ENCODE results near the gene TENM4. TPM values are rescaled to one million over a fixed set of nuclear protein-coding genes. Genes with fewer than 3 reads are reported as not detected.

TENM4 gene
- polyA plus RNA-seq, 1 donor from 2014 or later: 16.8 TPM

- H3K9me3 ChIP-seq (ENCODE audit: low read length): no peaks in the 10 kb centered on the region
- no peak overlapping the region for H2AFZ ChIP-seq (ENCODE audit: low read depth, low read length)
- H3K79me2 ChIP-seq (replicated peaks; ENCODE audit: insufficient read depth, low read length): no peaks in the 10 kb centered on the region
- H3K27me3 ChIP-seq (ENCODE audit: insufficient read depth, low read depth, low read length): no peaks in the 10 kb centered on the region
- no peaks in the 10 kb centered on the region for H3K36me3 ChIP-seq (ENCODE audit: insufficient read depth, low read length)
- TF ChIP-seq REST (IDR thresholded peaks at IDR 0.05; ENCODE audit: borderline replicate concordance): no peak
- no peak overlapping the region for H3K4me2 ChIP-seq (ENCODE audit: low read length)
- H3K9me2 ChIP-seq (ENCODE audit: insufficient read depth, low read length): no peaks in the 10 kb centered on the region
- H3F3A ChIP-seq (ENCODE audit: insufficient read depth, low read length, poor library complexity, severe bottlenecking): no peaks in the 10 kb centered on the region
- H3K4me3 ChIP-seq (ENCODE audit: low read length): no peak overlapping the region
- no peak overlapping the region for H3K9ac ChIP-seq (ENCODE audit: low read length)
- no peak overlapping the region for H3K27ac ChIP-seq (ENCODE audit: low read length)
- no peaks in the 10 kb centered on the region for H4K20me1 ChIP-seq (ENCODE audit: insufficient read depth)
Observed at GRCh38 chr11:78985663-78986062, 455.2 kb downstream of the TENM4 start.

- Histone ChIP-seq H3K79me2 (replicated peaks; ENCODE audit: insufficient read depth, low read length) (no peaks in the 10 kb centered on the region), H4K20me1 (ENCODE audit: insufficient read depth) (no peaks in the 10 kb centered on the region), H3K4me3 (ENCODE audit: low read length) (no peak overlapping the region), H3K9ac (ENCODE audit: low read length) (no peak overlapping the region), H2AFZ (ENCODE audit: low read depth, low read length) (no peak overlapping the region), H3K9me3 (ENCODE audit: low read length) (no peaks in the 10 kb centered on the region), H3K27me3 (ENCODE audit: insufficient read depth, low read depth, low read length) (no peaks in the 10 kb centered on the region), H3K27ac (ENCODE audit: low read length) (no peak overlapping the region), H3K4me2 (ENCODE audit: low read length) (no peak overlapping the region), H3F3A (ENCODE audit: insufficient read depth, low read length, poor library complexity, severe bottlenecking) (no peaks in the 10 kb centered on the region), H3K9me2 (ENCODE audit: insufficient read depth, low read length) (no peaks in the 10 kb centered on the region), H3K36me3 (ENCODE audit: insufficient read depth, low read length) (no peaks in the 10 kb centered on the region)
- TF ChIP-seq TAF1 (IDR thresholded peaks at IDR 0.05; ENCODE audit: low read depth) (no peak), EP300 (conservative IDR thresholded peaks at IDR 0.05; ENCODE audit: poor library complexity, severe bottlenecking) (no peak), CTCF (IDR thresholded peaks at IDR 0.05; ENCODE audit: poor library complexity, severe bottlenecking) (no peak), POLR2AphosphoS5 (IDR thresholded peaks at IDR 0.05) (no peak), SMC3 (conservative IDR thresholded peaks at IDR 0.05; ENCODE audit: poor library complexity) (no peak), EZH2 (IDR thresholded peaks at IDR 0.05; ENCODE audit: borderline replicate concordance, insufficient read depth, low read length, poor library complexity, severe bottlenecking) (no peak), RAD21 (conservative IDR thresholded peaks at IDR 0.05) (no peak), MXI1 (conservative IDR thresholded peaks at IDR 0.05; ENCODE audit: poor library complexity, severe bottlenecking) (no peak)
Observed at GRCh38 chr11:78982473-78982872, 458.4 kb downstream of the TENM4 start.

GRCh38 chr11:78981153-78981552 lies 459.7 kb downstream of the TENM4 start:
- Histone ChIP-seq H3K4me2 (ENCODE audit: low read length) (no peak overlapping the region), H2AFZ (ENCODE audit: low read depth, low read length) (no peak overlapping the region), H3K9me3 (ENCODE audit: low read length) (no peaks in the 10 kb centered on the region), H3K27me3 (ENCODE audit: insufficient read depth, low read depth, low read length) (no peaks in the 10 kb centered on the region), H3K9ac (ENCODE audit: low read length) (no peak overlapping the region), H4K20me1 (ENCODE audit: insufficient read depth) (no peaks in the 10 kb centered on the region), H3K79me2 (replicated peaks; ENCODE audit: insufficient read depth, low read length) (no peaks in the 10 kb centered on the region), H3K4me3 (ENCODE audit: low read length) (no peak overlapping the region), H3K27ac (ENCODE audit: low read length) (no peak overlapping the region), H3K9me2 (ENCODE audit: insufficient read depth, low read length) (no peaks in the 10 kb centered on the region), H3K36me3 (ENCODE audit: insufficient read depth, low read length) (no peaks in the 10 kb centered on the region), H3F3A (ENCODE audit: insufficient read depth, low read length, poor library complexity, severe bottlenecking) (no peaks in the 10 kb centered on the region)
- TF ChIP-seq EP300 (conservative IDR thresholded peaks at IDR 0.05; ENCODE audit: poor library complexity, severe bottlenecking): no peak
- TF ChIP-seq POLR2AphosphoS5 (IDR thresholded peaks at IDR 0.05): no peak
- TF ChIP-seq REST (IDR thresholded peaks at IDR 0.05; ENCODE audit: borderline replicate concordance): no peak
- no peak for TF ChIP-seq SMC3 (conservative IDR thresholded peaks at IDR 0.05; ENCODE audit: poor library complexity)
- TF ChIP-seq CTCF (IDR thresholded peaks at IDR 0.05; ENCODE audit: poor library complexity, severe bottlenecking): no peak
- no peak for TF ChIP-seq TAF1 (IDR thresholded peaks at IDR 0.05; ENCODE audit: low read depth)
- TF ChIP-seq RAD21 (conservative IDR thresholded peaks at IDR 0.05): no peak
- TF ChIP-seq MXI1 (conservative IDR thresholded peaks at IDR 0.05; ENCODE audit: poor library complexity, severe bottlenecking): no peak
- TF ChIP-seq EZH2 (IDR thresholded peaks at IDR 0.05; ENCODE audit: borderline replicate concordance, insufficient read depth, low read length, poor library complexity, severe bottlenecking): no peak
